B cell (primary cell): ENCODE data around the gene TTYH1. TPM values are rescaled to one million over a fixed set of nuclear protein-coding genes. Genes with fewer than 3 reads are reported as not detected.

Source experiments
- ATAC-seq: fragments of 200-7000 bp; cut with Tn5 transposase; one replicate; pipeline ENCODE4 v1.10.0; 2021; ENCODE audit warnings: low read depth, mild to moderate bottlenecking, moderate number of reproducible peaks, moderate library complexity
- CTCF ChIA-PET: fragments of 350-600 bp; sonication (Branson Sonifier 250); formaldehyde crosslinking; loops from one replicate; lab custom pipeline; 2021; ENCODE audit warnings: antibody characterized with exemption, inconsistent platforms; lab: Charles Lee
- POLR2A ChIA-PET: fragments of 350-600 bp; sonication (Branson Sonifier 250); formaldehyde crosslinking; loops from one replicate; lab custom pipeline; 2021; ENCODE audit warnings: antibody characterized with exemption; lab: Charles Lee
- DNase-seq: peaks from one replicate; pipeline ENCODE4 v3.0.0; 2013
- H2AFZ ChIP-seq: 2 replicates; pipeline ENCODE4 v1.6.1; 2012; ENCODE audit warnings: mild to moderate bottlenecking, low read depth, low read length; ENCODE audit not compliant: insufficient read depth, poor library complexity, severe bottlenecking
- H3K27ac ChIP-seq, 2 donors: 1 replicate in 1 of 2; 2 replicates in 1 of 2; pipeline ENCODE4 v1.5.1; 2012 to 2013; ENCODE audit warnings: low read length in 2 of 2, mild to moderate bottlenecking in 2 of 2, moderate library complexity in 1 of 2
- H3K27me3 ChIP-seq, 4 experiments: fragments of 200-600 bp in 1 of 4; sonication (generic) in 1 of 4; replicated peaks in 1 of 4; 1 replicate in 2 of 4; 2 replicates in 2 of 4; pipeline versions ENCODE4 v1.6.1 to v1.7.0; 2013 to 2016; ENCODE audit warnings: low read length in 3 of 4, mild to moderate bottlenecking in 2 of 4, mixed read lengths in 1 of 4, moderate library complexity in 1 of 4; ENCODE audit not compliant: insufficient read depth in 4 of 4, control insufficient read depth in 3 of 4; ENCODE audit errors: control extremely low read depth in 1 of 4
- H3K36me3 ChIP-seq, 2 experiments: replicated peaks in 1 of 2; 1 replicate in 1 of 2; 2 replicates in 1 of 2; pipeline versions ENCODE4 v1.6.1 to v1.7.1; 2013; ENCODE audit warnings: low read length in 1 of 2; ENCODE audit not compliant: insufficient read depth in 2 of 2, control insufficient read depth in 1 of 2; ENCODE audit errors: control extremely low read depth in 1 of 2, extremely low read depth in 1 of 2
- H3K4me1 ChIP-seq, 2 donors: fragments of 200-600 bp in 1 of 2; sonication (generic) in 1 of 2; 1 replicate in 1 of 2; 2 replicates in 1 of 2; pipeline versions ENCODE4 v1.5.1 to v1.6.1; 2013 to 2017; ENCODE audit warnings: low read length in 2 of 2; ENCODE audit not compliant: control insufficient read depth in 2 of 2, insufficient read depth in 2 of 2
- H3K4me2 ChIP-seq: replicated peaks from 2 replicates; pipeline ENCODE3; 2012; ENCODE audit warnings: mild to moderate bottlenecking, low read depth, low read length; ENCODE audit not compliant: poor library complexity, severe bottlenecking
- H3K4me3 ChIP-seq, 5 experiments: fragments of 200-600 bp in 1 of 5; sonication (generic) in 1 of 5; 1 replicate in 3 of 5; 2 replicates in 2 of 5; pipeline versions ENCODE4 v1.5.1 to v1.7.0; 2011 to 2016; ENCODE audit warnings: low read length in 4 of 5, mild to moderate bottlenecking in 4 of 5, low read depth in 2 of 5, control low read depth in 1 of 5, moderate library complexity in 1 of 5; ENCODE audit not compliant: insufficient read depth in 1 of 5; ENCODE audit errors: control extremely low read depth in 1 of 5, extremely low read depth in 1 of 5
- H3K79me2 ChIP-seq: fragments of 200-600 bp; sonication (generic); one replicate; pipeline ENCODE4 v1.6.0; 2016; ENCODE audit warnings: low read length; ENCODE audit not compliant: control insufficient read depth, insufficient read depth
- H3K9ac ChIP-seq: fragments of 200-600 bp; sonication (generic); 2 replicates; pipeline ENCODE4 v1.6.1; 2017; ENCODE audit warnings: mild to moderate bottlenecking, low read length, moderate library complexity
- H3K9me3 ChIP-seq, 3 donors: one replicate each; pipeline versions ENCODE4 v1.6.1 to v1.7.1; 2013; ENCODE audit warnings: low read length in 2 of 3; ENCODE audit not compliant: control insufficient read depth in 2 of 3, insufficient read depth in 1 of 3; ENCODE audit errors: control extremely low read depth in 1 of 3
- H4K20me1 ChIP-seq: 2 replicates; pipeline ENCODE4 v1.6.0; 2012; ENCODE audit warnings: mild to moderate bottlenecking, low read length; ENCODE audit not compliant: insufficient read depth, control insufficient read depth, poor library complexity, severe bottlenecking
- H3K27ac Mint-ChIP-seq: one replicate; pipeline ENCODE4 v1.8.0; 2021; ENCODE audit warnings: mixed read lengths
- H3K27me3 Mint-ChIP-seq: one replicate; pipeline ENCODE4 v1.8.0; 2021; ENCODE audit warnings: mixed read lengths
- H3K4me1 Mint-ChIP-seq: one replicate; pipeline ENCODE4 v1.8.0; 2021; ENCODE audit warnings: mixed read lengths
- H3K4me3 Mint-ChIP-seq: one replicate; pipeline ENCODE4 v1.8.0; 2021; ENCODE audit warnings: mixed read lengths
- H3K9me3 Mint-ChIP-seq: one replicate; pipeline ENCODE4 v1.8.0; 2022; ENCODE audit warnings: mixed read lengths; ENCODE audit not compliant: insufficient read depth
- CTCF ChIP-seq: fragments of 200-600 bp; IDR thresholded peaks from one replicate; pipeline ENCODE4 v1.8.0; 2022; ENCODE audit warnings: antibody characterized with exemption, mild to moderate bottlenecking
- EZH2 ChIP-seq: IDR thresholded peaks from 2 replicates; pipeline ENCODE4 v1.6.1; 2012; ENCODE audit warnings: borderline replicate concordance, low read depth, mild to moderate bottlenecking, moderate library complexity, low read length; ENCODE audit not compliant: insufficient read depth, poor library complexity, severe bottlenecking
- WGBS: methylation state at CpG from one replicate; pipeline ENCODE4 v1.1.5; 2013; ENCODE audit warnings: missing lambda C conversion rate; ENCODE audit not compliant: insufficient coverage; 5-methylcytosine and 5-hydroxymethylcytosine counted together
- intact Hi-C: fragments of 100-400 bp; cut with micrococcal nuclease; formaldehyde crosslinking; loops from one replicate; pipeline ENCODE4 v1.10.0; 2022
- polyA plus RNA-seq: library from polyadenylated mRNA; depleted of rRNA; stranded (reverse); fragments of >200 nt; gene quantifications from 2 replicates; pipeline ENCODE4 v1.2.3, GENCODE V29; 2012
- total RNA-seq, 2 donors: library from RNA; stranded (reverse); fragments of 120-200 nt in 1 of 2; gene quantifications; 1 replicate in 1 of 2; 2 replicates in 1 of 2; pipeline versions ENCODE4 v1.2.3 to v1.2.4, GENCODE V29; 2013 to 2022

Gene TTYH1
- total and polyA plus RNA-seq, 2 donors (not counting 1 experiment from before 2014, with no cell fraction given) = not detected

DNA sequence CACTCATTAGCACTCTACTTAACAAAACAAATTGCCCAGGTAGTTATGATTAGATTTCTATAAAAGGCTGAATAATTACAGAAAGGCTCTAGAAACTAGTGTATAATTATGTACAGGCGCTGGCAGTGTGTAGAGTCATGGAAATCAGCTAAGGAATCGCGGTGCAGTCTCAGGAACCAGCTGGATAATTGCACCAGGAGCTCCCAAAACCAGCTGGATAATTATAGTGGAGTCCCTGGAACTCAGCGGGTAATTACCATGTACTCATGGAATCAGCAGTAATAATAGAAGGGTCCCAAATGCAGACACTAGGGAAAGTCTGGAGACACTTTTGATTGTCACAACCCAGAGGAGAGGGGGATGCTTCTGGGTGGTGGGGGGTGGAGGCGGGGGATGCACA is 23.2 kb upstream of the TTYH1 start:
- Mint-ChIP-seq H3K27me3 (peaks cover 17% of the 10 kb centered on the region), H3K4me1 (peaks cover 46% of the 10 kb centered on the region), H3K9me3 (no peaks in the 10 kb centered on the region), H3K4me3 (no peak overlapping the region), H3K27ac (peak overlapping the region; percentile 10)
- H4K20me1 ChIP-seq = no peaks in the 10 kb centered on the region
- no peak overlapping the region for H2AFZ ChIP-seq
- CTCF ChIA-PET = interaction anchor here (0.6 to 10.8 kb wide), 22 partner anchors 10 to 601 kb away, joined by 3 to 235 read pairs (median 6); partner anchors contain the start of genes LAIR1, LENG8, LILRB2 and MBOAT7
- no peaks in the 10 kb centered on the region for H3K9me3 ChIP-seq
- H3K27me3 ChIP-seq = peaks cover 0 to 2% (median 0%) of the 10 kb centered on the region in 4 experiments
- DNase-seq = no peak
- H3K4me1 ChIP-seq = peaks cover 41 to 50% of the 10 kb centered on the region in 2 donors
- peaks cover 9% of the 10 kb centered on the region for H3K79me2 ChIP-seq
- intact Hi-C loops = no loop called here
- H3K9ac ChIP-seq = no peak overlapping the region
- ATAC-seq = no peak
- no peaks in the 10 kb centered on the region for H3K36me3 ChIP-seq
- H3K4me3 ChIP-seq = no peak overlapping the region
- POLR2A ChIA-PET = interaction anchor here (0.6 kb wide), 2 partner anchors 24 to 41 kb away, joined by 3 to 7 read pairs; no protein-coding TSS in a partner anchor
- H3K27ac ChIP-seq = no peak overlapping the region
- TF ChIP-seq EZH2 (no peak), CTCF (no peak)
- H3K4me2 ChIP-seq = no peak overlapping the region
- WGBS = 100% methylated on average over 3 of the region's 5 CpGs

DNA sequence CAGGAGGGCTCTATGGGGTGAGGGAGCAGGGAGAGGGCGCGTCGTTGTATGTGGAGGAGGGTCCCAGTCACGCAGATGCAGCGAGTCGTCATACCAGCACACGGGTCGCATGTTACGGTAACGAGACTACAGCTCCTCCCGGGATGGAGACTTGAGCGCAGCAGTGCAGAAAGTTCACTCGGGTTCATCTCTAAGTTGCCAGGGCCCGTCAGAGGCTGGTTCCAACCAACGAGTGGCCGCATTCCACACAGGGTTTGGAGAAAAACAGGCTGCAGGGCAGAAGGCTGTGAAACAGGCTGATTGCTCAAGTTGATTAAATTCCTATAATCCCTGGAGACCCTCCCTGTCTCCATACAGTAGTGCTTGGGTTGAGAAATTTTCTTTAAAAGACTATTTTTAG is 21.9 kb upstream of the TTYH1 start:
- Histone ChIP-seq H3K4me3 (no peak overlapping the region), H3K36me3 (no peaks in the 10 kb centered on the region), H3K9ac (no peak overlapping the region), H2AFZ (no peak overlapping the region), H3K27me3 (peaks cover 0 to 2% (median 0%) of the 10 kb centered on the region in 4 experiments), H3K4me2 (no peak overlapping the region), H3K9me3 (peaks cover 0 to under 1% (median 0%) of the 10 kb centered on the region in 3 donors), H3K27ac (no peak overlapping the region), H3K79me2 (peaks cover 9% of the 10 kb centered on the region), H3K4me1 (peaks cover 32 to 37% of the 10 kb centered on the region in 2 donors), H4K20me1 (no peaks in the 10 kb centered on the region)
- intact Hi-C loops = no loop called here
- DNase-seq = no peak
- ChIA-PET POLR2A (no interaction called here), CTCF (interaction anchor here (1.2 to 10.8 kb wide), 2 partner anchors 54 to 71 kb away, joined by 3 to 235 read pairs; no protein-coding TSS in a partner anchor)
- WGBS = 97% methylated on average over 16 of the region's 16 CpGs
- Mint-ChIP-seq H3K27me3 (peaks cover 17% of the 10 kb centered on the region), H3K4me3 (no peak overlapping the region), H3K27ac (no peak overlapping the region), H3K9me3 (no peaks in the 10 kb centered on the region), H3K4me1 (peaks cover 37% of the 10 kb centered on the region)
- TF ChIP-seq EZH2 (no peak), CTCF (no peak)
- no peak for ATAC-seq
